SU-DHL-6 (cell line): ENCODE results near the gene KRTAP10-5.
"Not testable (repeated sequence)": the region's sequence is repeated elsewhere in the genome, so short reads cannot be mapped to it uniquely, and the experiment has no call there.

Experiments
- CTCF ChIP-seq: fragments of 200-600 bp; sonication (generic); IDR thresholded peaks from one replicate; pipeline ENCODE4 v1.5.1; 2017; ENCODE audit warnings: antibody characterized with exemption, mild to moderate bottlenecking, low read length, moderate library complexity; ENCODE audit not compliant: insufficient read depth, poor library complexity, severe bottlenecking
- EZH2phosphoT487 ChIP-seq: fragments of 200-600 bp; sonication (generic), shearing (Covaris generic); conservative IDR thresholded peaks from 2 replicates; pipeline ENCODE4 v1.6.1; 2018; ENCODE audit warnings: mild to moderate bottlenecking, antibody characterized with exemption, low read length, moderate library complexity, mixed read lengths

- not testable (repeated sequence) for TF ChIP-seq CTCF, EZH2phosphoT487
These were observed 20.7 kb upstream of the KRTAP10-5 start for GRCh38 chr21:44601091-44601490.
